Epithelial cell of esophagus (primary cell): ENCODE data around the gene NGF.
A peak's percentile ranks its signal among the peaks of the same experiment; 100 is the strongest.

Experiments used
- DNase-seq: peaks from one replicate; pipeline ENCODE4 v3.0.0; 2010; ENCODE audit warnings: low read depth
- H3K4me3 ChIP-seq: 2 replicates; pipeline ENCODE4 v1.5.1; 2011; ENCODE audit warnings: mild to moderate bottlenecking, low read length, control low read depth
- CTCF ChIP-seq: IDR thresholded peaks from 2 replicates; pipeline ENCODE4 v1.5.1; 2011; ENCODE audit warnings: low read depth, mild to moderate bottlenecking, low read length, control low read depth, inconsistent platforms; ENCODE audit not compliant: insufficient read depth; ENCODE audit errors: missing control alignments

Gene NGF

GRCh38 chr1:115283249-115283648 is 54.8 kb downstream of the NGF start:
- H3K4me3 ChIP-seq: no peak overlapping the region
- no peak for TF ChIP-seq CTCF
- DNase-seq: no peak

- TF ChIP-seq CTCF: no peak
- DNase-seq: no peak
- H3K4me3 ChIP-seq: no peak overlapping the region
These were observed 55.2 kb downstream of the NGF start for GRCh38 chr1:115282807-115283208.

GRCh38 chr1:115281143-115281542 is 56.9 kb downstream of the NGF start:
- no peak overlapping the region for H3K4me3 ChIP-seq
- no peak for TF ChIP-seq CTCF
- no peak for DNase-seq

GRCh38 chr1:115280064-115280463 is 58.0 kb downstream of the NGF start:
- no peak overlapping the region for H3K4me3 ChIP-seq
- TF ChIP-seq CTCF: no peak
- no peak for DNase-seq

- no peak overlapping the region for H3K4me3 ChIP-seq
- no peak for TF ChIP-seq CTCF
- no peak for DNase-seq
These were observed 59.8 kb downstream of the NGF start for GRCh38 chr1:115278211-115278610.

GRCh38 chr1:115277276-115277675 is 60.8 kb downstream of the NGF start:
- DNase-seq: peak; percentile 53
- no peak for TF ChIP-seq CTCF
- H3K4me3 ChIP-seq: no peak overlapping the region

GRCh38 chr1:115275216-115275615 is 62.8 kb downstream of the NGF start:
- TF ChIP-seq CTCF: peak; percentile 47
- peak; percentile 30 for DNase-seq

More at GRCh38 chr1:115275216-115275615, 62.8 kb downstream of the NGF start:
- no peak overlapping the region for H3K4me3 ChIP-seq
